GM12878 (cell line): ENCODE data around the gene KRT7.

Experiments
- ETV6 ChIP-seq, 2 experiments: fragments of 450-650 bp in 1 of 2; IDR thresholded peaks in 1 of 2; conservative IDR thresholded peaks in 1 of 2; 2 replicates each; pipeline ENCODE4 v1.6.1; 2014; ENCODE audit warnings: antibody characterized with exemption in 1 of 2, borderline replicate concordance in 1 of 2, low read depth in 1 of 2, mild to moderate bottlenecking in 1 of 2, moderate library complexity in 1 of 2
- FOXM1 ChIP-seq: IDR thresholded peaks from 2 replicates; pipeline ENCODE4 v1.6.1; 2012; ENCODE audit warnings: low read depth, mild to moderate bottlenecking, inconsistent platforms, low read length, moderate library complexity
- NR2C2 ChIP-seq: IDR thresholded peaks from 2 replicates; pipeline ENCODE4 v1.6.1; 2011; ENCODE audit warnings: borderline replicate concordance, low read depth; ENCODE audit not compliant: control insufficient read depth, insufficient read length
- POLR2AphosphoS5 ChIP-seq: IDR thresholded peaks from 2 replicates; pipeline ENCODE4 v1.6.1; 2011; ENCODE audit warnings: mild to moderate bottlenecking, low read length, inconsistent platforms
- SMC3 ChIP-seq: IDR thresholded peaks from 2 replicates; pipeline ENCODE4 v1.6.1; 2011; ENCODE audit warnings: low read length, improper control_type of control experiment, borderline replicate concordance
- TCF12 ChIP-seq: IDR thresholded peaks from 2 replicates; pipeline ENCODE4 v1.6.1; 2011; ENCODE audit warnings: low read depth, mild to moderate bottlenecking, low read length
- TF ChIP-seq, protein P1 (sequence below): IDR thresholded peaks from 2 replicates; pipeline ENCODE4 v1.6.1; 2012; ENCODE audit warnings: low read depth, low read length, improper control_type of control experiment
- TF ChIP-seq, protein P2 (sequence below), 3 experiments: IDR thresholded peaks in 2 of 3; conservative IDR thresholded peaks in 1 of 3; 2 replicates each; pipeline ENCODE4 v1.5.1; 2011; ENCODE audit warnings: low read depth in 3 of 3, low read length in 3 of 3, mild to moderate bottlenecking in 3 of 3, control low read depth in 2 of 3, moderate library complexity in 2 of 3, inconsistent platforms in 1 of 3, mixed read lengths in 1 of 3; ENCODE audit not compliant: control insufficient read depth in 2 of 3, insufficient read depth in 1 of 3; ENCODE audit errors: extremely low read depth in 1 of 3
- TF ChIP-seq, protein P3 (sequence below): fragments of 450-650 bp; formaldehyde crosslinking; IDR thresholded peaks from 2 replicates; pipeline ENCODE4 v1.4.0; 2020; ENCODE audit warnings: mild to moderate bottlenecking, moderate library complexity

DNA sequence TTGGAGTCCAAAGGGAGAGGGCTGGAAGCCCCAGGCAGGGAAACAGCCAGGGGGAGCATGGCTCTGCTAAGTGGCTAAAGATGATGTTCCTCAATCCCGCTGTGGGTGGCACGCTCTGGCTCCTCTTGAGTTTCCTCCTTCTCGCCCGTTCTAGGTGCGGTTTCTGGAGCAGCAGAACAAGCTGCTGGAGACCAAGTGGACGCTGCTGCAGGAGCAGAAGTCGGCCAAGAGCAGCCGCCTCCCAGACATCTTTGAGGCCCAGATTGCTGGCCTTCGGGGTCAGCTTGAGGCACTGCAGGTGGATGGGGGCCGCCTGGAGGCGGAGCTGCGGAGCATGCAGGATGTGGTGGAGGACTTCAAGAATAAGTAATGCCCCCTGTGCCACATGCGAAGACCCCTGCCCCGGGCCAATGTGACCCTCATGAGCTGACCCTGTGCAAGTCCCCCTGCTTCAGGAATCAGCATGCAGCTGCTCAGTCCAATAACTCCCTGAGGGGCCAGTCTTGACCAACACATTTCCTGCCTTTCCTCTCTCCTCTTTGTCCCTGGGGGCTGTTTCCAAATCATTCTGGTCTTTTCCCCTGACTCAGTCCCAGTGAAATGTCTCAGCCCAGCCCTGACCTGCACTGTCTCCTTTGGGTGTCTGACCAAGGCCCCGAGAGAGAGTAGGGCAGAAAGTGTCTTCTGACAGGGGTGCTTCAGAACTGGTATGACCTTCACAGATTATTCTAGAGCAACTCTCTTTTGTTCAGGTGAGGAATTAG lies 2.1 kb downstream of the KRT7 start:
- TF ChIP-seq, protein P1, sequence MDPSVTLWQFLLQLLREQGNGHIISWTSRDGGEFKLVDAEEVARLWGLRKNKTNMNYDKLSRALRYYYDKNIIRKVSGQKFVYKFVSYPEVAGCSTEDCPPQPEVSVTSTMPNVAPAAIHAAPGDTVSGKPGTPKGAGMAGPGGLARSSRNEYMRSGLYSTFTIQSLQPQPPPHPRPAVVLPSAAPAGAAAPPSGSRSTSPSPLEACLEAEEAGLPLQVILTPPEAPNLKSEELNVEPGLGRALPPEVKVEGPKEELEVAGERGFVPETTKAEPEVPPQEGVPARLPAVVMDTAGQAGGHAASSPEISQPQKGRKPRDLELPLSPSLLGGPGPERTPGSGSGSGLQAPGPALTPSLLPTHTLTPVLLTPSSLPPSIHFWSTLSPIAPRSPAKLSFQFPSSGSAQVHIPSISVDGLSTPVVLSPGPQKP, result no peak
- TF ChIP-seq ETV6 (conservative IDR thresholded peaks at IDR 0.05 in 1 of 2, IDR thresholded peaks at IDR 0.05 in 1 of 2; ENCODE audit: borderline replicate concordance in 1 of 2, low read depth in 1 of 2), result no peak
- TF ChIP-seq TCF12, result no peak
- no peak for TF ChIP-seq FOXM1
- TF ChIP-seq SMC3, result no peak
- TF ChIP-seq, protein P2, sequence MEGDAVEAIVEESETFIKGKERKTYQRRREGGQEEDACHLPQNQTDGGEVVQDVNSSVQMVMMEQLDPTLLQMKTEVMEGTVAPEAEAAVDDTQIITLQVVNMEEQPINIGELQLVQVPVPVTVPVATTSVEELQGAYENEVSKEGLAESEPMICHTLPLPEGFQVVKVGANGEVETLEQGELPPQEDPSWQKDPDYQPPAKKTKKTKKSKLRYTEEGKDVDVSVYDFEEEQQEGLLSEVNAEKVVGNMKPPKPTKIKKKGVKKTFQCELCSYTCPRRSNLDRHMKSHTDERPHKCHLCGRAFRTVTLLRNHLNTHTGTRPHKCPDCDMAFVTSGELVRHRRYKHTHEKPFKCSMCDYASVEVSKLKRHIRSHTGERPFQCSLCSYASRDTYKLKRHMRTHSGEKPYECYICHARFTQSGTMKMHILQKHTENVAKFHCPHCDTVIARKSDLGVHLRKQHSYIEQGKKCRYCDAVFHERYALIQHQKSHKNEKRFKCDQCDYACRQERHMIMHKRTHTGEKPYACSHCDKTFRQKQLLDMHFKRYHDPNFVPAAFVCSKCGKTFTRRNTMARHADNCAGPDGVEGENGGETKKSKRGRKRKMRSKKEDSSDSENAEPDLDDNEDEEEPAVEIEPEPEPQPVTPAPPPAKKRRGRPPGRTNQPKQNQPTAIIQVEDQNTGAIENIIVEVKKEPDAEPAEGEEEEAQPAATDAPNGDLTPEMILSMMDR (IDR thresholded peaks at IDR 0.05 in 2 of 3, conservative IDR thresholded peaks at IDR 0.05 in 1 of 3; ENCODE audit: control insufficient read depth in 2 of 3, extremely low read depth in 1 of 3, insufficient read depth in 1 of 3, low read depth in 3 of 3, low read length in 3 of 3), result no peak
- TF ChIP-seq POLR2AphosphoS5, result no peak
- no peak for TF ChIP-seq NR2C2
- TF ChIP-seq, protein P3, sequence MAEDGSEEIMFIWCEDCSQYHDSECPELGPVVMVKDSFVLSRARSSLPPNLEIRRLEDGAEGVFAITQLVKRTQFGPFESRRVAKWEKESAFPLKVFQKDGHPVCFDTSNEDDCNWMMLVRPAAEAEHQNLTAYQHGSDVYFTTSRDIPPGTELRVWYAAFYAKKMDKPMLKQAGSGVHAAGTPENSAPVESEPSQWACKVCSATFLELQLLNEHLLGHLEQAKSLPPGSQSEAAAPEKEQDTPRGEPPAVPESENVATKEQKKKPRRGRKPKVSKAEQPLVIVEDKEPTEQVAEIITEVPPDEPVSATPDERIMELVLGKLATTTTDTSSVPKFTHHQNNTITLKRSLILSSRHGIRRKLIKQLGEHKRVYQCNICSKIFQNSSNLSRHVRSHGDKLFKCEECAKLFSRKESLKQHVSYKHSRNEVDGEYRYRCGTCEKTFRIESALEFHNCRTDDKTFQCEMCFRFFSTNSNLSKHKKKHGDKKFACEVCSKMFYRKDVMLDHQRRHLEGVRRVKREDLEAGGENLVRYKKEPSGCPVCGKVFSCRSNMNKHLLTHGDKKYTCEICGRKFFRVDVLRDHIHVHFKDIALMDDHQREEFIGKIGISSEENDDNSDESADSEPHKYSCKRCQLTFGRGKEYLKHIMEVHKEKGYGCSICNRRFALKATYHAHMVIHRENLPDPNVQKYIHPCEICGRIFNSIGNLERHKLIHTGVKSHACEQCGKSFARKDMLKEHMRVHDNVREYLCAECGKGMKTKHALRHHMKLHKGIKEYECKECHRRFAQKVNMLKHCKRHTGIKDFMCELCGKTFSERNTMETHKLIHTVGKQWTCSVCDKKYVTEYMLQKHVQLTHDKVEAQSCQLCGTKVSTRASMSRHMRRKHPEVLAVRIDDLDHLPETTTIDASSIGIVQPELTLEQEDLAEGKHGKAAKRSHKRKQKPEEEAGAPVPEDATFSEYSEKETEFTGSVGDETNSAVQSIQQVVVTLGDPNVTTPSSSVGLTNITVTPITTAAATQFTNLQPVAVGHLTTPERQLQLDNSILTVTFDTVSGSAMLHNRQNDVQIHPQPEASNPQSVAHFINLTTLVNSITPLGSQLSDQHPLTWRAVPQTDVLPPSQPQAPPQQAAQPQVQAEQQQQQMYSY (CRISPR knock-in tag), result no peak
